GM03348 (cell line): ENCODE measurements around the gene KIF1B.
"Not testable (repeated sequence)": the region's sequence is repeated elsewhere in the genome, so short reads cannot be mapped to it uniquely, and the experiment has no call there.

Experiments used
- DNase-seq: peaks from one replicate; pipeline ENCODE4 v3.0.0; 2012; ENCODE audit warnings: low spot score

Gene KIF1B

DNA sequence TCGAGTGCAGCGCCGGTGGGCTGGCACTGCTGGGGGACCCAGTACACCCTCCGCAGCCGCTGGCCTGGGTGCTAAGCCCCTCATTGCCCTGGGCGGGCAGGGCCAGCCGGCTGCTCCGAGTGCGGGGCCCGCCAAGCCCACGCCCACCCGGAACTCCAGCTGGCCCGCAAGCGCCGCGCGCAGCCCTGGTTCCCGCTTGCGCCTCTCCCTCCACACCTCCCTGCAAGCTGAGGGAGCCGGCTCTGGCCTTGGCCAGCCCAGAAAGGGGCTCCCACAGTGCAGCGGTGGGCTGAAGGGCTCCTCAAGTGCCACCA lies 216.1 kb downstream of the KIF1B start:
- DNase-seq: not testable (repeated sequence)

DNA sequence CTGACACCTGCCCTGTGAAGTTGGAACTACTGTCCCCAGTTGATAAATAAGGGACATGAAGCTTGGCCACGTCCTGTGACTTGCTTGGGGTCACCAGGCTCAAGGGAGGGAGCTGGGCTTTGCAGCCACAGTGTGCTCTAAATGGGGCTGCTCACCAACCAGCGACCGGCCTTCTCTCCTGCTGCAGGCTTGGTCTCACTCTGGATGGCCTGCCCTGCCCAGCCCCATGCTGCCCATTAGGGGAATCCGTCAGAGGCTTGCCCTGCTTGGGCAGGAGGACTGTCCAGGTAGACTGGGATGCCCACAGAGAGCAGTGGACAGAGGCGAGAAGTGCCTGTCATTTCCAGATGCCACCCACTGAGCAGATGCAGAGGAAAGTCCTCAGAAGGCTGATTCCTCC lies 218.6 kb downstream of the KIF1B start:
- DNase-seq: no peak

DNA sequence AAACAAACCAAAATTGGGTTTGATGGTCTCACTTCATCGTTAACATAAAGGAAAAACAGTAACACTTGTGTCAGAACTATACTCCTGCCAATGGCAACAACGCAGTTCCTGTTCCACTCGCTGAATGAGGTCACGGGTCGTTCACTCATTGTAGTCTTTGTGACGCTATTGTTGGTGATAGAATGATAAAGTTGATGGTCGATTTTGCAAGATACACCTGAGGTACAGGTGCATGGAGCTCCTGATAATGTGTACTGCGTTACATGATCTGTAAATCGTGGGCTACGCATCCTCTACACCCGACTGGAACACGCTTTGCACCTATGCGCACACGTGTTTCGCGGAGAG lies 219.5 kb downstream of the KIF1B start:
- no peak for DNase-seq

DNA sequence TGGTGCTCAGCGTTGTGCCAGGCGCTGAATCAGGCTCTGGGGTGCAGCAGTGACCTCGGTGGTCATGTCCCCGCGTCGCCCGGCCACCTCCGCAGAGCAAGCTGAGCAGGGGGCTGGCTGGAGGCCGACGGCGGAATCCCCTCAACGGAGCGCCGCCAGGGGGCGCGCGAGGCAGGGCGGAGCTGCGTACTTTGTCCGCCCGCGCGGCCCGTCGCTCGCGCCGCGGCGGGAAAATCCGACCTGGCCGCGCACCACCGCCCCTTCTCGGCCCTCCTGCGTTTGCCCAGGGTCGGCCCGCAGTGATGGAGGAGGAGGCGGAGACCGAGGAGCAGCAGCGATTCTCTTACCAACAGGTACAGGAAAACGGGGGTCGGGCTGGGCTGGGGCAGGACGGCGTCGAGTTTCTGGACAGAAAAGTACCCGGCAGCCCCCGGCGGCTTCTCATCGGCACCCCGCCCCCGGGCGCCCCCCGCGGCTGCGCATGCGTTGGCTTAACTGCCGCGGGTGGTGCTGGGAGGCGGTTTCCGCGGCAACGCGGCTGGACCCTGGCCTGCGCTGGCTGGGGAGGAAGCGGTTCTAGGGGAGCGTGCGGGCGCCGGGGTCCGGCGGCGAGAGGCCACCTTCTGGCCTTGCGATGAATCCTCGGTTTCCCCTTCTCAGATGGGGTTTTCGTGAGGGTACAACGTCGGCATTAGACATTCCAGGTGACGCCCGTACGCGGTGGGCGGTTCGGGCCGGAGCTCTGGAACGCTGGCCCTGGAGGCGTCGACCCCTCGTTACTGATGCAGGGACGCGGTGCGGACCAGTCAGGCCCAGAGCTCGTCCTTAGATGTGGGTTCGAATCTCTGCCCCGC lies 220.1 kb downstream of the KIF1B start, which contains the start of gene CENPS:
Gene CENPS (plus strand): TSS at position 218 of the 854 bp plus-strand sequence. CDS start 85 bp downstream, at position 303.
- peak; percentile 100 for DNase-seq
